Caki2 (cell line): ENCODE measurements around the gene LRRC61. TPM values are rescaled to one million over a fixed set of nuclear protein-coding genes. Genes with fewer than 3 reads are reported as not detected.
A peak's percentile ranks its signal among the peaks of the same experiment; 100 is the strongest.

Source experiments
- DNase-seq: peaks from one replicate; pipeline ENCODE4 v3.0.0-alpha.2; 2015; ENCODE audit warnings: low read depth
- in situ Hi-C: cut with HindIII; loops from 2 replicates; pipeline ENCODE4 v1.10.0; 2016; ENCODE audit warnings: low sequenced_read_pairs, low pct_unique_long_range_greater_than_20kb, mixed read lengths
- total RNA-seq: library from RNA; depleted of rRNA; stranded (reverse); fragments of >200 nt; shearing (Covaris generic); gene quantifications from 2 replicates; pipeline ENCODE4 v1.2.3, GENCODE V29; 2014; ENCODE audit warnings: low replicate concordance

LRRC61 gene
- total RNA-seq, 1 experiment from 2014 or later, result 54.9 TPM

GRCh38 chr7:150374026-150374425 lies 50.9 kb downstream of the LRRC61 start:
- no peak for DNase-seq
- in situ Hi-C loops, result no loop called here

- in situ Hi-C loops, result no loop called here
These were observed 51.3 kb downstream of the LRRC61 start for GRCh38 chr7:150374472-150374871.

GRCh38 chr7:150375662-150376521 lies 52.7 kb downstream of the LRRC61 start:
- DNase-seq, result peak; percentile 51
- in situ Hi-C loops, result no loop called here

More at GRCh38 chr7:150374472-150374871, 51.3 kb downstream of the LRRC61 start:
- DNase-seq, result no peak

GRCh38 chr7:150376560-150376959 lies 53.4 kb downstream of the LRRC61 start:
- DNase-seq, result no peak
- in situ Hi-C loops, result no loop called here

GRCh38 chr7:150377196-150377595 lies 54.0 kb downstream of the LRRC61 start:
- no peak for DNase-seq
- in situ Hi-C loops, result no loop called here

GRCh38 chr7:150377635-150378034 lies 54.5 kb downstream of the LRRC61 start:
- in situ Hi-C loops, result no loop called here
- DNase-seq, result no peak

GRCh38 chr7:150378115-150378852 lies 55.1 kb downstream of the LRRC61 start:
- DNase-seq, result peak; percentile 94
- in situ Hi-C loops, result no loop called here

GRCh38 chr7:150378853-150379440 lies 55.8 kb downstream of the LRRC61 start, which contains the start of gene ZNF775:
Gene ZNF775, plus strand, starts transcription at chr7:150379330. Its CDS starts 9,141 bp downstream, at chr7:150388471.
- DNase-seq, result peak; percentile 97
- in situ Hi-C loops, result no loop called here

- DNase-seq, result peak; percentile 47
- in situ Hi-C loops, result no loop called here
These were observed 56.6 kb downstream of the LRRC61 start for GRCh38 chr7:150379441-150380379.

- no peak for DNase-seq
- in situ Hi-C loops, result no loop called here
These were observed 57.3 kb downstream of the LRRC61 start for GRCh38 chr7:150380463-150380862.

GRCh38 chr7:150381096-150381495 lies 57.9 kb downstream of the LRRC61 start:
- DNase-seq, result no peak
- in situ Hi-C loops, result no loop called here

GRCh38 chr7:150381785-150382122 lies 58.6 kb downstream of the LRRC61 start:
- in situ Hi-C loops, result no loop called here
- DNase-seq, result no peak

GRCh38 chr7:150382123-150382843 lies 59.1 kb downstream of the LRRC61 start:
- DNase-seq, result no peak
- in situ Hi-C loops, result no loop called here

- no peak for DNase-seq
- in situ Hi-C loops, result no loop called here
These were observed 59.7 kb downstream of the LRRC61 start for GRCh38 chr7:150382844-150383225.

GRCh38 chr7:150383710-150384397 lies 60.7 kb downstream of the LRRC61 start:
- no peak for DNase-seq
- in situ Hi-C loops, result no loop called here

GRCh38 chr7:150384406-150385301 lies 61.5 kb downstream of the LRRC61 start:
- in situ Hi-C loops, result no loop called here
- no peak for DNase-seq
